Spinal cord (tissue), 10 donors: ENCODE data around the gene CTIF. TPM values are rescaled to one million over a fixed set of nuclear protein-coding genes. Genes with fewer than 3 reads are reported as not detected.
A peak's percentile ranks its signal among the peaks of the same experiment; 100 is the strongest.

Experiments used
- DNase-seq, 6 donors: peaks; one replicate each; pipeline versions ENCODE4 v3.0.0 to v3.0.0-alpha.2; 2013 to 2015; ENCODE audit warnings: low spot score in 6 of 6, low read depth in 4 of 6
- H3K27ac ChIP-seq: one replicate; pipeline ENCODE4 v1.5.1; 2013; ENCODE audit warnings: low read depth, low read length, control low read depth
- H3K27me3 ChIP-seq: one replicate; pipeline ENCODE4 v1.6.1; 2013; ENCODE audit warnings: low read length; ENCODE audit not compliant: control insufficient read depth, insufficient read depth
- H3K36me3 ChIP-seq: one replicate; pipeline ENCODE4 v1.6.1; 2013; ENCODE audit warnings: low read length; ENCODE audit not compliant: control insufficient read depth, insufficient read depth
- H3K4me1 ChIP-seq: one replicate; pipeline ENCODE4 v1.6.1; 2013; ENCODE audit warnings: low read length; ENCODE audit not compliant: control insufficient read depth, insufficient read depth
- H3K4me3 ChIP-seq: one replicate; pipeline ENCODE4 v1.5.1; 2013; ENCODE audit warnings: low read depth, low read length, control low read depth
- H3K9me3 ChIP-seq: one replicate; pipeline ENCODE4 v1.6.1; 2013; ENCODE audit warnings: low read length; ENCODE audit not compliant: control insufficient read depth, insufficient read depth
- WGBS: methylation state at CpG from one replicate; pipeline ENCODE4 v1.1.5; 2013; ENCODE audit warnings: missing lambda C conversion rate; ENCODE audit not compliant: insufficient coverage; 5-methylcytosine and 5-hydroxymethylcytosine counted together
- polyA plus RNA-seq, 2 donors: library from polyadenylated mRNA; unstranded; fragments of 120-200 nt; gene quantifications; one replicate each; pipeline ENCODE4 v1.2.1, GENCODE V29; 2013; ENCODE audit not compliant: insufficient read length in 2 of 2
- total RNA-seq, 2 donors: library from RNA; depleted of rRNA in 1 of 2; stranded (reverse); fragments of 120-200 nt in 1 of 2; fragments of >200 nt in 1 of 2; gene quantifications; one replicate each; pipeline versions ENCODE4 v1.2.3 to v1.2.4, GENCODE V29; 2013 to 2014
- donor health status: healthy.

CTIF gene
- total and polyA plus RNA-seq, 4 donors = 32.5 to 106 (median 72.6) TPM

GRCh38 chr18:48570313-48570712, 31.5 kb downstream of the CTIF start:
- H3K27ac ChIP-seq = no peak overlapping the region
- 86% methylated on average over 6 of the region's 6 CpGs for WGBS

GRCh38 chr18:48571639-48572384, 33.0 kb downstream of the CTIF start:
- H3K27ac ChIP-seq = no peak overlapping the region
- DNase-seq = peak in 1 of 6 donors; percentile 59
- peaks cover 49% of the 10 kb centered on the region for H3K4me1 ChIP-seq

More at GRCh38 chr18:48570313-48570712, 31.5 kb downstream of the CTIF start:
- no peaks in the 10 kb centered on the region for H3K9me3 ChIP-seq
- H3K36me3 ChIP-seq = peaks cover 3% of the 10 kb centered on the region
- peaks cover 36% of the 10 kb centered on the region for H3K4me1 ChIP-seq
- H3K27me3 ChIP-seq = no peaks in the 10 kb centered on the region
- no peak overlapping the region for H3K4me3 ChIP-seq
- no peak for DNase-seq

GRCh38 chr18:48572402-48573126, 33.7 kb downstream of the CTIF start:
- Histone ChIP-seq H3K4me1 (peaks cover 53% of the 10 kb centered on the region), H3K4me3 (no peak overlapping the region), H3K9me3 (no peaks in the 10 kb centered on the region), H3K27me3 (no peaks in the 10 kb centered on the region), H3K27ac (no peak overlapping the region), H3K36me3 (peaks cover 8% of the 10 kb centered on the region)
- 66% methylated on average over 5 of the region's 10 CpGs for WGBS
- no peak for DNase-seq

More at GRCh38 chr18:48571639-48572384, 33.0 kb downstream of the CTIF start:
- Histone ChIP-seq H3K27me3 (no peaks in the 10 kb centered on the region), H3K9me3 (no peaks in the 10 kb centered on the region), H3K4me3 (no peak overlapping the region), H3K36me3 (peaks cover 8% of the 10 kb centered on the region)
- WGBS = 89% methylated on average over 1 of the region's 3 CpGs

GRCh38 chr18:48573632-48574283, 34.9 kb downstream of the CTIF start:
- Histone ChIP-seq H3K9me3 (no peaks in the 10 kb centered on the region), H3K4me3 (no peak overlapping the region), H3K27ac (no peak overlapping the region), H3K27me3 (no peaks in the 10 kb centered on the region), H3K36me3 (peaks cover 8% of the 10 kb centered on the region), H3K4me1 (peaks cover 53% of the 10 kb centered on the region)
- WGBS = 90% methylated on average over 10 of the region's 14 CpGs
- no peak for DNase-seq

GRCh38 chr18:48574667-48575300, 36.0 kb downstream of the CTIF start:
- Histone ChIP-seq H3K9me3 (no peaks in the 10 kb centered on the region), H3K36me3 (peaks cover 8% of the 10 kb centered on the region), H3K4me3 (no peak overlapping the region), H3K27ac (peak overlapping the region; percentile 69), H3K27me3 (no peaks in the 10 kb centered on the region), H3K4me1 (peaks cover 50% of the 10 kb centered on the region)
- DNase-seq = no peak
- 70% methylated on average over 8 of the region's 11 CpGs for WGBS

GRCh38 chr18:48575301-48575657, 36.4 kb downstream of the CTIF start:
- 22% methylated on average over 8 of the region's 8 CpGs for WGBS
- peaks cover 8% of the 10 kb centered on the region for H3K36me3 ChIP-seq
- peak overlapping the region; percentile 69 for H3K27ac ChIP-seq
- H3K4me3 ChIP-seq = no peak overlapping the region
- no peaks in the 10 kb centered on the region for H3K27me3 ChIP-seq
- DNase-seq = peak in 3 of 6 donors; percentile 18 to 61 (median 58)
- peaks cover 50% of the 10 kb centered on the region for H3K4me1 ChIP-seq
- H3K9me3 ChIP-seq = no peaks in the 10 kb centered on the region

- H3K36me3 ChIP-seq = peaks cover 8% of the 10 kb centered on the region
- peak in 2 of 6 donors; percentile 21 to 70 for DNase-seq
- H3K4me1 ChIP-seq = peaks cover 54% of the 10 kb centered on the region
- H3K9me3 ChIP-seq = no peaks in the 10 kb centered on the region
- H3K27me3 ChIP-seq = no peaks in the 10 kb centered on the region
- H3K4me3 ChIP-seq = no peak overlapping the region
- WGBS = 35% methylated on average over 23 of the region's 24 CpGs
- peak overlapping the region; percentile 69 for H3K27ac ChIP-seq
Observed at GRCh38 chr18:48575658-48576456, 37.0 kb downstream of the CTIF start.

- Histone ChIP-seq H3K4me1 (peaks cover 55% of the 10 kb centered on the region), H3K27me3 (no peaks in the 10 kb centered on the region), H3K27ac (peak overlapping the region; percentile 31), H3K36me3 (peaks cover 8% of the 10 kb centered on the region), H3K4me3 (no peak overlapping the region), H3K9me3 (no peaks in the 10 kb centered on the region)
- WGBS = 22% methylated on average over 3 of the region's 11 CpGs
- DNase-seq = peak in 4 of 6 donors; percentile 36 to 78 (median 61)
Observed at GRCh38 chr18:48576457-48576771, 37.6 kb downstream of the CTIF start.
